ENCODE data around the gene ARGLU1. TPM values are rescaled to one million over a fixed set of nuclear protein-coding genes. Genes with fewer than 3 reads are reported as not detected.

ARGLU1 gene
- total and polyA plus RNA-seq, 4 donors: 108 to 293 (median 203) TPM

- DNase-seq (ENCODE audit: low read depth in 4 of 6, low spot score in 6 of 6): no peak
- H3K4me3 ChIP-seq (ENCODE audit: low read depth, low read length): no peak overlapping the region
- H3K27me3 ChIP-seq (ENCODE audit: control insufficient read depth, insufficient read depth, low read length): no peaks in the 10 kb centered on the region
- no peak overlapping the region for H3K27ac ChIP-seq (ENCODE audit: low read depth, low read length)
- no peaks in the 10 kb centered on the region for H3K9me3 ChIP-seq (ENCODE audit: control insufficient read depth, insufficient read depth, low read length)
- H3K36me3 ChIP-seq (ENCODE audit: control insufficient read depth, insufficient read depth, low read length): peaks cover 5% of the 10 kb centered on the region
- WGBS (ENCODE audit: insufficient coverage): 41% methylated on average over 4 of the region's 11 CpGs
- H3K4me1 ChIP-seq (ENCODE audit: control insufficient read depth, insufficient read depth, low read length): peaks cover 7% of the 10 kb centered on the region
Observed at GRCh38 chr13:106507560-106508274, 60.2 kb downstream of the ARGLU1 start.

GRCh38 chr13:106506286-106506685, 61.7 kb downstream of the ARGLU1 start:
- Histone ChIP-seq H3K4me1 (ENCODE audit: control insufficient read depth, insufficient read depth, low read length) (peaks cover 7% of the 10 kb centered on the region), H3K27me3 (ENCODE audit: control insufficient read depth, insufficient read depth, low read length) (no peaks in the 10 kb centered on the region), H3K27ac (ENCODE audit: low read depth, low read length) (no peak overlapping the region), H3K4me3 (ENCODE audit: low read depth, low read length) (no peak overlapping the region), H3K36me3 (ENCODE audit: control insufficient read depth, insufficient read depth, low read length) (peaks cover 5% of the 10 kb centered on the region), H3K9me3 (ENCODE audit: control insufficient read depth, insufficient read depth, low read length) (no peaks in the 10 kb centered on the region)
- DNase-seq (ENCODE audit: low read depth in 4 of 6, low spot score in 6 of 6): no peak
- WGBS (ENCODE audit: insufficient coverage): no CpG with 5 or more reads among the region's 2 CpGs

GRCh38 chr13:106505732-106506131, 62.2 kb downstream of the ARGLU1 start:
- H3K4me3 ChIP-seq (ENCODE audit: low read depth, low read length): no peak overlapping the region
- H3K27ac ChIP-seq (ENCODE audit: low read depth, low read length): no peak overlapping the region
- WGBS (ENCODE audit: insufficient coverage): no CpG with 5 or more reads among the region's 4 CpGs

DNA sequence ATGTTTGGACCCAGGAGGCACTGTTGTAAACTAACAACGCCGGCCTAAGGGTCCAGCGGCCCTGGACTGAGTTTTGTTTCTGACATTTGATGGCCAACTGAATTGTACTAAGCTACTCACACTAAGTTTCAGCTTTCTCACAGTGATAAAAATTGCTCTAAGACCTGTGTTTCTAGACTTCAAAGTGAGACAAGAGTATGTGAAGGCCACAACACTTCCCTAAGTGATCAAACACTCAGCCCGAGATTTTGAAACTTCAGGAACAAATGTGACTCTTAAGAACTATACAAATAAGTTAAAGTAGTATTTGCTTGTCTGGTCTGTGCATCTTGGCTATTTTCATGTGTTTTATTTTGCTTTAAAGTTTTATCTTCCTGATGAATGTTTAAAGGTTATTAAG, 62.6 kb downstream of the ARGLU1 start:
- no peaks in the 10 kb centered on the region for H3K9me3 ChIP-seq (ENCODE audit: control insufficient read depth, insufficient read depth, low read length)
- no peak overlapping the region for H3K27ac ChIP-seq (ENCODE audit: low read depth, low read length)
- no peaks in the 10 kb centered on the region for H3K36me3 ChIP-seq (ENCODE audit: control insufficient read depth, insufficient read depth, low read length)
- no peaks in the 10 kb centered on the region for H3K27me3 ChIP-seq (ENCODE audit: control insufficient read depth, insufficient read depth, low read length)
- H3K4me3 ChIP-seq (ENCODE audit: low read depth, low read length): no peak overlapping the region
- peaks cover 7% of the 10 kb centered on the region for H3K4me1 ChIP-seq (ENCODE audit: control insufficient read depth, insufficient read depth, low read length)
- no CpG with 5 or more reads among the region's 4 CpGs for WGBS (ENCODE audit: insufficient coverage)
- no peak for DNase-seq (ENCODE audit: low read depth in 4 of 6, low spot score in 6 of 6)

More at GRCh38 chr13:106505732-106506131, 62.2 kb downstream of the ARGLU1 start:
- DNase-seq (ENCODE audit: low read depth in 4 of 6, low spot score in 6 of 6): no peak
- Histone ChIP-seq H3K36me3 (ENCODE audit: control insufficient read depth, insufficient read depth, low read length) (peaks cover 4% of the 10 kb centered on the region), H3K9me3 (ENCODE audit: control insufficient read depth, insufficient read depth, low read length) (no peaks in the 10 kb centered on the region), H3K27me3 (ENCODE audit: control insufficient read depth, insufficient read depth, low read length) (no peaks in the 10 kb centered on the region), H3K4me1 (ENCODE audit: control insufficient read depth, insufficient read depth, low read length) (peaks cover 7% of the 10 kb centered on the region)

DNA sequence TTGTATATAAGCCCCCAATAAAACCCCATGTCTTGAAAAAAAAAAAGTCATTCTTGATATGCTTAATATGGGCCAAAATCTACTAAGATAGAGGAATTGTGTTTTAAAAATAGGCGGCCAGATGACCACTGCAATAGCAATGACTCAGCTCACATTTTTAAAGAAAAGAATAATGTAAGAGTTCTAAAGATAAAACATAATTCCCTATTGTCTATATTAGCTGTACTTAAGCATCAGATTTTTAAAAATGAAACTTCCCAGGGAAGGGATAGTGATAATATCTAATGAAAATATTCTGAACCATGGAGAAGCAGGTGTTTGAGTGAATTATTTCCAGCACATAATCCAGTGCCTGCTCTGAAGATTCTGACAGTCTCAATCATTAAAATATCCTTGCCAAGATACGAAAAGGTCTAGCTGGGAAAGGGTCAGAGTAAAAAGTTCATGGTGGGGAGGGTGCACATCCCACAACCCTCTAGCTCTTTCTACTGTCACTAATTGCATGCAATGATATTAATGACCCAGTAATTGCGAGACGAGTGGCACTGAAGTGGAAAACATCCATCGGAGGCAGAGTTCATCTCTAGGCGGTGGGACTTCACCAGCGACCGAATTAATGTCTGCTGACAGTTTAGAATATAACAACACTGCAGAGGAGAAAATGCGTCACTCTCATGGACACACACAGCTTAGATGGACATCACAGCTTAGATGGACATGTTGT, 64.0 kb downstream of the ARGLU1 start:
- H3K36me3 ChIP-seq (ENCODE audit: control insufficient read depth, insufficient read depth, low read length): no peaks in the 10 kb centered on the region
- H3K27me3 ChIP-seq (ENCODE audit: control insufficient read depth, insufficient read depth, low read length): no peaks in the 10 kb centered on the region
- H3K4me1 ChIP-seq (ENCODE audit: control insufficient read depth, insufficient read depth, low read length): peaks cover 7% of the 10 kb centered on the region
- H3K4me3 ChIP-seq (ENCODE audit: low read depth, low read length): no peak overlapping the region
- no peaks in the 10 kb centered on the region for H3K9me3 ChIP-seq (ENCODE audit: control insufficient read depth, insufficient read depth, low read length)
- 53% methylated on average over 5 of the region's 9 CpGs for WGBS (ENCODE audit: insufficient coverage)
- H3K27ac ChIP-seq (ENCODE audit: low read depth, low read length): peak overlapping the region; percentile 18
- DNase-seq (ENCODE audit: low read depth in 4 of 6, low spot score in 6 of 6): no peak

DNA sequence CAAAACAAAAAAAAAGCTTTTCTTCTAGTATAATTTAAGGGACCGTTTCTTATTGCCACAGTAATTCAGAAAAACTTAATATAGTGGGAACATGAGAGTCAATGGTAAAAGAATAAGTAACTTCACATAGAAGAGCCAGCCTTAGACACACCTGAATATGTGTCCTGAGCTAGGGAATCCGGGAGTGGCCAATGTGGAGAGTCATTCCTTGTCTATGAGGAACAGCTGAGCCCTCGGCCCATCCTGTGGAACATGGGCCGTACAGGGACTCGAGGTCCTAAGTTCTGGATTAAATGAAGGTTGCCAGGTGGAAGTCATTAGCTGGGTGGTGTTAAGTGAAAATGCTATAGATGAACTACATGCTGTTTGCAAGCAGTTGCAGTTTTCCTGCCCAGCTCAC, 64.7 kb downstream of the ARGLU1 start:
- WGBS (ENCODE audit: insufficient coverage): 98% methylated on average over 4 of the region's 5 CpGs
- Histone ChIP-seq H3K27me3 (ENCODE audit: control insufficient read depth, insufficient read depth, low read length) (no peaks in the 10 kb centered on the region), H3K9me3 (ENCODE audit: control insufficient read depth, insufficient read depth, low read length) (no peaks in the 10 kb centered on the region), H3K36me3 (ENCODE audit: control insufficient read depth, insufficient read depth, low read length) (no peaks in the 10 kb centered on the region), H3K4me3 (ENCODE audit: low read depth, low read length) (no peak overlapping the region), H3K4me1 (ENCODE audit: control insufficient read depth, insufficient read depth, low read length) (peaks cover 7% of the 10 kb centered on the region), H3K27ac (ENCODE audit: low read depth, low read length) (peak overlapping the region; percentile 18)
- no peak for DNase-seq (ENCODE audit: low read depth in 4 of 6, low spot score in 6 of 6)

DNA sequence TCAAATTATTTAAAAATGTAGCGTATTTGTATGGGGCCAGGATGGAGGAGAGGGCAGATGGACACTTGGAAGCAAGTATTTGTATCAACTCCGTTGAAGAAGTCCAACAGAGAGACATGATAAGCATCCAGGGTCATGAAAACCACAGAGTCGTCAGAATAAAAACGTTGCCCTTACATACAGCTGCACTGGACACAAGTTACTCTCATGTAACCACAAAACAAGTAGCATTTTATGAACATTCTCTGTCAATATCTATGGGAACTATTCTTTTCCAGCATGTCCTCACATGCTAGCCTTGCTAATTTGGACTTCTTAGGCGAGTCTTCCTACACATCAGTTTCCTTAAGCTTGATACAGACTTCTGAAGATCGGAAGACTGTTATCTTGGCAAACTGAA, 67.5 kb downstream of the ARGLU1 start:
- Histone ChIP-seq H3K4me1 (ENCODE audit: control insufficient read depth, insufficient read depth, low read length) (peaks cover 7% of the 10 kb centered on the region), H3K27me3 (ENCODE audit: control insufficient read depth, insufficient read depth, low read length) (no peaks in the 10 kb centered on the region), H3K9me3 (ENCODE audit: control insufficient read depth, insufficient read depth, low read length) (no peaks in the 10 kb centered on the region), H3K4me3 (ENCODE audit: low read depth, low read length) (no peak overlapping the region), H3K27ac (ENCODE audit: low read depth, low read length) (peak overlapping the region; percentile 40), H3K36me3 (ENCODE audit: control insufficient read depth, insufficient read depth, low read length) (no peaks in the 10 kb centered on the region)
- 80% methylated on average over 4 of the region's 6 CpGs for WGBS (ENCODE audit: insufficient coverage)
- no peak for DNase-seq (ENCODE audit: low read depth in 4 of 6, low spot score in 6 of 6)

DNA sequence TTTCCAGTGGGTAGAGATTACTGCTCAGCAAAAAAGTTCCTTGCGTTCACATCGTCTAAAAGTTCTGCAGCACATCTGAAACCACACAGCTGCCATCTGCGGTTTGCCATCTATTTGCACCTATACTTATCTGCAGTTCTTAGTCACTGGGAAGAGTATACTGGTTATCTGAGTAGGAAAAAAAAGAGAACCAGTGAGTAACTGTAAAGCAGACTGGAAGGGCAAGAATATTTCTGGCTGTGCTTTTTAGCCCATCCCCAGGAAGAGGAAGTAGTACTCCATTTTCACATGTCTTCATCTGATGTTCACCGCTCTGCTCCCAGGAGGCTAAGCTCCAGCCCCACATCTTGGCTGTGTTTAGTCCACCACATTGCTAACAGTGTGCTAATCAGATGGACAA, 68.0 kb downstream of the ARGLU1 start:
- no peak for DNase-seq (ENCODE audit: low read depth in 4 of 6, low spot score in 6 of 6)
- Histone ChIP-seq H3K9me3 (ENCODE audit: control insufficient read depth, insufficient read depth, low read length) (no peaks in the 10 kb centered on the region), H3K4me1 (ENCODE audit: control insufficient read depth, insufficient read depth, low read length) (peaks cover 4% of the 10 kb centered on the region), H3K27ac (ENCODE audit: low read depth, low read length) (no peak overlapping the region), H3K4me3 (ENCODE audit: low read depth, low read length) (no peak overlapping the region), H3K27me3 (ENCODE audit: control insufficient read depth, insufficient read depth, low read length) (no peaks in the 10 kb centered on the region), H3K36me3 (ENCODE audit: control insufficient read depth, insufficient read depth, low read length) (no peaks in the 10 kb centered on the region)
- WGBS (ENCODE audit: insufficient coverage): no CpG with 5 or more reads among the region's 4 CpGs

- H3K36me3 ChIP-seq (ENCODE audit: control insufficient read depth, insufficient read depth, low read length): no peaks in the 10 kb centered on the region
- no peaks in the 10 kb centered on the region for H3K27me3 ChIP-seq (ENCODE audit: control insufficient read depth, insufficient read depth, low read length)
- no CpG with 5 or more reads among the region's 2 CpGs for WGBS (ENCODE audit: insufficient coverage)
- H3K4me1 ChIP-seq (ENCODE audit: control insufficient read depth, insufficient read depth, low read length): peaks cover 4% of the 10 kb centered on the region
- H3K4me3 ChIP-seq (ENCODE audit: low read depth, low read length): no peak overlapping the region
- peak overlapping the region; percentile 49 for H3K27ac ChIP-seq (ENCODE audit: low read depth, low read length)
- no peaks in the 10 kb centered on the region for H3K9me3 ChIP-seq (ENCODE audit: control insufficient read depth, insufficient read depth, low read length)
- no peak for DNase-seq (ENCODE audit: low read depth in 4 of 6, low spot score in 6 of 6)
Observed at GRCh38 chr13:106499113-106499512, 68.8 kb downstream of the ARGLU1 start.

DNA sequence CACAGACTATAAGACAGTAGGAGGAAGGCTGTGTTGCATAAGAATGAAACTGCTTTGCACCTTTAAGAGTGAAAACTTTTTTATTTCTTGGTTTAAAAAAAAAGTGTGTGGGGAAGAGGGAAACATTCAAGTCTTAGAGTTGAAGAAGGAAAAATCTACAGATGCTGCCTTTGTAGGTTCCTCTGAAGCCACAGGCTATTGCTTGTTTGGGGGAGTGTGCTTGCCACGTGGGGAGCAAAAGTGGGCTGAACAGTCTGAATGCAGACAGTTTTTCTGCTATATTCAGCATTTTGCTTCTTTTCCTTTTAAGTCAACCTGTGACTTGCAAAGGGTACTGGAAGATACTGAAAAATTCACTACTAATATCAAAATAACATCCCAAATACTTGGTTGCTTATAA, 69.4 kb downstream of the ARGLU1 start:
- Histone ChIP-seq H3K4me1 (ENCODE audit: control insufficient read depth, insufficient read depth, low read length) (peaks cover 6% of the 10 kb centered on the region), H3K9me3 (ENCODE audit: control insufficient read depth, insufficient read depth, low read length) (no peaks in the 10 kb centered on the region), H3K36me3 (ENCODE audit: control insufficient read depth, insufficient read depth, low read length) (peaks cover 3% of the 10 kb centered on the region), H3K27ac (ENCODE audit: low read depth, low read length) (peak overlapping the region; percentile 49), H3K27me3 (ENCODE audit: control insufficient read depth, insufficient read depth, low read length) (no peaks in the 10 kb centered on the region), H3K4me3 (ENCODE audit: low read depth, low read length) (no peak overlapping the region)
- DNase-seq (ENCODE audit: low read depth in 4 of 6, low spot score in 6 of 6): no peak
- WGBS (ENCODE audit: insufficient coverage): 33% methylated on average over 1 of the region's 1 CpG
